GM23248 (cell line): Measurements from ENCODE around the gene TBC1D2. TPM values are rescaled to one million over a fixed set of nuclear protein-coding genes. Genes with fewer than 3 reads are reported as not detected.

Source experiments
- DNase-seq: peaks from one replicate; pipeline ENCODE4 v3.0.0-alpha.2; 2015
- H2AFZ ChIP-seq: fragments of 200-600 bp; sonication (generic); 2 replicates; pipeline ENCODE4 v1.6.1; 2016; ENCODE audit warnings: antibody characterized with exemption
- H3F3A ChIP-seq: fragments of 200-600 bp; sonication (generic); 2 replicates; pipeline ENCODE4 v1.6.1; 2016; ENCODE audit warnings: mild to moderate bottlenecking, antibody characterized with exemption, mixed run types; ENCODE audit not compliant: insufficient read depth
- H3K27ac ChIP-seq: fragments of 200-600 bp; sonication (generic); 2 replicates; pipeline ENCODE4 v1.5.1; 2016; ENCODE audit warnings: mild to moderate bottlenecking
- H3K27me3 ChIP-seq: fragments of 200-600 bp; sonication (generic); replicated peaks from 2 replicates; pipeline ENCODE4 v1.6.1; 2016; ENCODE audit warnings: mild to moderate bottlenecking; ENCODE audit not compliant: insufficient read depth
- H3K36me3 ChIP-seq: fragments of 200-600 bp; sonication (generic); 2 replicates; pipeline ENCODE4 v1.6.1; 2016; ENCODE audit warnings: low read depth, mild to moderate bottlenecking
- H3K4me1 ChIP-seq: fragments of 200-600 bp; sonication (generic); 2 replicates; pipeline ENCODE4 v1.6.1; 2016; ENCODE audit warnings: mild to moderate bottlenecking; ENCODE audit not compliant: insufficient read depth
- H3K4me2 ChIP-seq: fragments of 200-600 bp; sonication (generic); one replicate; pipeline ENCODE4 v1.6.1; 2016; ENCODE audit warnings: mild to moderate bottlenecking; ENCODE audit not compliant: unreplicated experiment
- H3K4me3 ChIP-seq: fragments of 200-600 bp; sonication (generic); 2 replicates; pipeline ENCODE4 v1.5.1; 2016; ENCODE audit warnings: mild to moderate bottlenecking
- H3K79me2 ChIP-seq: fragments of 200-600 bp; sonication (generic); 2 replicates; pipeline ENCODE4 v1.6.1; 2016; ENCODE audit warnings: mild to moderate bottlenecking; ENCODE audit not compliant: insufficient read depth
- H3K9ac ChIP-seq: fragments of 200-600 bp; sonication (generic); 2 replicates; pipeline ENCODE4 v1.6.1; 2016; ENCODE audit warnings: mild to moderate bottlenecking
- H3K9me2 ChIP-seq: fragments of 200-600 bp; sonication (generic); 2 replicates; pipeline ENCODE4 v1.6.1; 2016; ENCODE audit warnings: mixed run types, mild to moderate bottlenecking, moderate library complexity; ENCODE audit not compliant: insufficient read depth
- H3K9me3 ChIP-seq: fragments of 200-600 bp; sonication (generic); one replicate; pipeline ENCODE4 v1.6.1; 2017; ENCODE audit warnings: low read depth
- H4K20me1 ChIP-seq: fragments of 200-600 bp; sonication (generic); 2 replicates; pipeline ENCODE4 v1.6.0; 2016; ENCODE audit not compliant: insufficient read depth
- EZH2 ChIP-seq: fragments of 200-600 bp; sonication (generic); IDR thresholded peaks from 2 replicates; pipeline ENCODE4 v1.6.1; 2018; ENCODE audit warnings: antibody characterized with exemption, mild to moderate bottlenecking; ENCODE audit not compliant: insufficient read depth, poor library complexity, severe bottlenecking
- EZH2phosphoT487 ChIP-seq: fragments of 200-600 bp; sonication (generic); IDR thresholded peaks from 2 replicates; pipeline ENCODE4 v1.6.1; 2018; ENCODE audit warnings: antibody characterized with exemption, moderate library complexity, mild to moderate bottlenecking, low read depth; ENCODE audit not compliant: insufficient read depth
- WGBS, 2 experiments: methylation state at CpG; one replicate each; pipeline ENCODE4 v1.1.6; 2015 to 2017; ENCODE audit warnings: low lambda C conversion rate in 2 of 2, low coverage in 1 of 2; ENCODE audit errors: missing lambda C conversion rate in 2 of 2; 5-methylcytosine and 5-hydroxymethylcytosine counted together
- in situ Hi-C: fragments of 300-500 bp; cut with MboI; formaldehyde crosslinking; loops from 2 replicates; pipeline ENCODE4 v1.15.0; 2020
- polyA plus RNA-seq: library from polyadenylated mRNA; unstranded; fragments of >200 nt; fragmentation: Nextera tagmentation; extraction: Ambion mirVana; gene quantifications from 2 replicates; pipeline ENCODE4 v1.2.1, GENCODE V29; 2016
- total RNA-seq: library from RNA; depleted of rRNA; stranded (reverse); fragments of >200 nt; shearing (Covaris generic); gene quantifications from 2 replicates; pipeline ENCODE4 v1.2.3, GENCODE V29; 2014

Gene TBC1D2
- total and polyA plus RNA-seq, 2 experiments from 2014 or later, result 58.4 to 58.9 TPM

- in situ Hi-C loops, result no loop called here
- Histone ChIP-seq H3K27ac (no peak overlapping the region), H3K79me2 (no peaks in the 10 kb centered on the region), H3K4me2 (no peak overlapping the region), H3K4me1 (peaks cover 30% of the 10 kb centered on the region), H2AFZ (no peak overlapping the region), H3K9ac (no peak overlapping the region), H3K36me3 (peaks cover 44% of the 10 kb centered on the region), H3K27me3 (no peaks in the 10 kb centered on the region), H3F3A (peaks cover 38% of the 10 kb centered on the region), H3K9me3 (no peaks in the 10 kb centered on the region), H3K4me3 (no peak overlapping the region), H3K9me2 (no peaks in the 10 kb centered on the region), H4K20me1 (no peaks in the 10 kb centered on the region)
- DNase-seq, result no peak
- TF ChIP-seq EZH2, result no peak
- TF ChIP-seq EZH2phosphoT487, result no peak
- 97 to 98% methylated on average over 21 of the region's 21 CpGs for WGBS, 2 experiments
Observed at GRCh38 chr9:98220911-98221310, 34.5 kb downstream of the TBC1D2 start.

- WGBS, 2 experiments, result 91 to 97% methylated on average over 11 of the region's 11 CpGs
- Histone ChIP-seq H3K79me2 (no peaks in the 10 kb centered on the region), H3K4me2 (no peak overlapping the region), H3K9me3 (no peaks in the 10 kb centered on the region), H3K9me2 (no peaks in the 10 kb centered on the region), H3F3A (peaks cover 28% of the 10 kb centered on the region), H3K9ac (no peak overlapping the region), H4K20me1 (no peaks in the 10 kb centered on the region), H3K4me3 (no peak overlapping the region), H2AFZ (no peak overlapping the region), H3K36me3 (peaks cover 49% of the 10 kb centered on the region), H3K27me3 (no peaks in the 10 kb centered on the region), H3K4me1 (peaks cover 30% of the 10 kb centered on the region), H3K27ac (no peak overlapping the region)
- no peak for DNase-seq
- TF ChIP-seq EZH2 (no peak), EZH2phosphoT487 (no peak)
- in situ Hi-C loops, result no loop called here
Observed at GRCh38 chr9:98219794-98220370, 35.6 kb downstream of the TBC1D2 start.

GRCh38 chr9:98219364-98219716 lies 36.1 kb downstream of the TBC1D2 start:
- no peak overlapping the region for H3K4me2 ChIP-seq
- TF ChIP-seq EZH2phosphoT487 (no peak), EZH2 (no peak)
- H3F3A ChIP-seq, result peaks cover 22% of the 10 kb centered on the region
- no peaks in the 10 kb centered on the region for H3K9me2 ChIP-seq
- WGBS, 2 experiments, result 89 to 92% methylated on average over 7 of the region's 7 CpGs
- no peak overlapping the region for H3K4me3 ChIP-seq
- no peak for DNase-seq
- H3K4me1 ChIP-seq, result peaks cover 25% of the 10 kb centered on the region
- no peak overlapping the region for H3K27ac ChIP-seq
- no peak overlapping the region for H3K9ac ChIP-seq
- no peaks in the 10 kb centered on the region for H4K20me1 ChIP-seq
- H3K36me3 ChIP-seq, result peaks cover 45% of the 10 kb centered on the region
- H3K9me3 ChIP-seq, result no peaks in the 10 kb centered on the region
- H3K27me3 ChIP-seq, result no peaks in the 10 kb centered on the region
- no peak overlapping the region for H2AFZ ChIP-seq
- in situ Hi-C loops, result no loop called here
- H3K79me2 ChIP-seq, result no peaks in the 10 kb centered on the region

DNA sequence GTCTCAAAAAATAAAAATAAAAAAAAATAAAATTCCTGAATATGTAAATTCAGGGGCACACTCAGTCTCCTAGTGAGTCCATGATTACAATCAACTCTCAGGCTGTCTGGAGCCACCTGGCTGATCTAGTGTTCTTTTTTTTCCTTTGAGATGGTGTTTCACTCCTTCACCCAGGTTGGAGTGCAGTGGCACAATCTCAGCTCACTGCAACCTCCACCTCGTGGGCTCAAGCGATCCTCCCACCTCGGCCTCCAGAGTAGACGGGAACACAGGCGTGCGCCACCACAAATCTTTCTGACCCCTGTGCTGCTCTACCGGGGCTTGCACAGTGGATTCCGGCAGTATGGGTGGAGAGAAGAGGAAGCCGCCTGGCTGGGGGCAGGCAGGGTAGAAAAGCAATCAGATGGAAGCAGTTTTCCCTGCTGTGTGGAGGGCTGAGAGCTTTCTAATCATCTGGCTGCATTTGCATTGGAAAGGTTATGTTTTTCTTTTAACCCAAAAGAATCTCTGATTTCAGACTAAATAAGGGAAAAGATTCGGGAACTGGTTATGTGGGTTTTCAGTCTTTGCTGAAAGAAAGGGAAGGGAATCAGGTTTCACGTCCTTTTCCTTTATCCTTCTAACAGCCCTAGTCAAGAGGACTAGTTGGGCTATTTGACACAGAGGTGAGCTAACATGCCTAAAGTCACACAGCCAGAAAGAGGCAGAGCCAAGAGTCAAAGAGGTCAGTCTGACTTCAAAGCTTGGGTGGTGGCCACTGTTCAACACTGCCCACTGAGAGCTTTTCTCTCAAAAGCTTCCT lies 36.7 kb downstream of the TBC1D2 start:
- TF ChIP-seq EZH2, result no peak
- TF ChIP-seq EZH2phosphoT487, result no peak
- 92 to 97% methylated on average over 11 of the region's 11 CpGs for WGBS, 2 experiments
- no peaks in the 10 kb centered on the region for H3K9me2 ChIP-seq
- no peak overlapping the region for H3K27ac ChIP-seq
- H3K4me2 ChIP-seq, result no peak overlapping the region
- in situ Hi-C loops, result no loop called here
- no peaks in the 10 kb centered on the region for H3K79me2 ChIP-seq
- peaks cover 17% of the 10 kb centered on the region for H3F3A ChIP-seq
- no peak overlapping the region for H3K4me3 ChIP-seq
- H4K20me1 ChIP-seq, result no peaks in the 10 kb centered on the region
- no peaks in the 10 kb centered on the region for H3K27me3 ChIP-seq
- no peaks in the 10 kb centered on the region for H3K9me3 ChIP-seq
- peaks cover 19% of the 10 kb centered on the region for H3K4me1 ChIP-seq
- H3K9ac ChIP-seq, result no peak overlapping the region
- peaks cover 47% of the 10 kb centered on the region for H3K36me3 ChIP-seq
- DNase-seq, result no peak
- no peak overlapping the region for H2AFZ ChIP-seq
